ENCODE data around the gene FAM98C. TPM values are rescaled to one million over a fixed set of nuclear protein-coding genes. Genes with fewer than 3 reads are reported as not detected.

Gene FAM98C
- total RNA-seq, 1 donor from 2014 or later, result 16.0 TPM

DNA sequence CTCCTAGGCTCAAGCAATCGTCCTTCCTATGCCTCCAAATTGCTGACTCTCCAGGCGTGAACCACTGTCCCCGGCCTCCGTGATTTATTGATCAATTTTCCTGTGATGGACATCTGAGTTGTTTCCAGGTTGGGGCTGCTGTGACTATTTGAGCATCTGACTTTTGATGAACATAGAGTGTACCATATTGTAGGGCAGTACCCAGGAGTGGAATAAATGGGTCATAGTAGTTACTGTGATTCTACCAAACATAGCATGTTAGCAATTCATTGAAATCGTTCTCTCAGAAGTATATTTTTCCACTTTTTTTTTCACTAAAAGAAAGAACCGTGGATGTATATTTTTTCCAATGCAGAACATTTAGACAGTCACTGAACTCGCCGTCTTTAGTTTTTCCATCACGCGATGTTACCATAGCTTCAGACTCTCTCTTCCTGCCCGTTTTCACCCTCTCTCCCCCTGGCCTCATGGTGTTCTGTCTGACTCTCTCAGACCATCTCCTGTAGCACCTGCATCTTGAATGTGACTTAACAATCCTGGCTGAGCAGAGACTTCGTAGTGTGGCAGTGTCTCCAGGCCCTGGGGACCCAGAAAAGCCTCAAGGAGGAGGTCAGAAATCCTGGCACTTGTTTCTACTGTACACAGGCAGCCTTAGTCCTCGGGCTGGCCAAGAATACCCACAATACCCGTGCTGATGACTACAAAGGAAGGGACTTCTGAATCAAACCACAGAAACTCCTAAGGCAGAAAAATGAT lies 26.3 kb downstream of the FAM98C start:
- H3K4me1 Mint-ChIP-seq (ENCODE audit: low read depth), result peaks cover 4% of the 10 kb centered on the region
- no peak overlapping the region for H3K4me3 Mint-ChIP-seq (ENCODE audit: unreplicated experiment)
- H3K36me3 Mint-ChIP-seq (ENCODE audit: low read depth), result no peaks in the 10 kb centered on the region
- TF ChIP-seq, protein P1, sequence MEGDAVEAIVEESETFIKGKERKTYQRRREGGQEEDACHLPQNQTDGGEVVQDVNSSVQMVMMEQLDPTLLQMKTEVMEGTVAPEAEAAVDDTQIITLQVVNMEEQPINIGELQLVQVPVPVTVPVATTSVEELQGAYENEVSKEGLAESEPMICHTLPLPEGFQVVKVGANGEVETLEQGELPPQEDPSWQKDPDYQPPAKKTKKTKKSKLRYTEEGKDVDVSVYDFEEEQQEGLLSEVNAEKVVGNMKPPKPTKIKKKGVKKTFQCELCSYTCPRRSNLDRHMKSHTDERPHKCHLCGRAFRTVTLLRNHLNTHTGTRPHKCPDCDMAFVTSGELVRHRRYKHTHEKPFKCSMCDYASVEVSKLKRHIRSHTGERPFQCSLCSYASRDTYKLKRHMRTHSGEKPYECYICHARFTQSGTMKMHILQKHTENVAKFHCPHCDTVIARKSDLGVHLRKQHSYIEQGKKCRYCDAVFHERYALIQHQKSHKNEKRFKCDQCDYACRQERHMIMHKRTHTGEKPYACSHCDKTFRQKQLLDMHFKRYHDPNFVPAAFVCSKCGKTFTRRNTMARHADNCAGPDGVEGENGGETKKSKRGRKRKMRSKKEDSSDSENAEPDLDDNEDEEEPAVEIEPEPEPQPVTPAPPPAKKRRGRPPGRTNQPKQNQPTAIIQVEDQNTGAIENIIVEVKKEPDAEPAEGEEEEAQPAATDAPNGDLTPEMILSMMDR (IDR thresholded peaks at IDR 0.05), result no peak
- DNase-seq (ENCODE audit: low spot score), result no peak
- peaks cover 29% of the 10 kb centered on the region for H3K27me3 Mint-ChIP-seq (ENCODE audit: low read depth)
- no peaks in the 10 kb centered on the region for H3K9me3 Mint-ChIP-seq (ENCODE audit: low read depth)
- H3K27ac Mint-ChIP-seq (ENCODE audit: unreplicated experiment), result no peak overlapping the region

DNA sequence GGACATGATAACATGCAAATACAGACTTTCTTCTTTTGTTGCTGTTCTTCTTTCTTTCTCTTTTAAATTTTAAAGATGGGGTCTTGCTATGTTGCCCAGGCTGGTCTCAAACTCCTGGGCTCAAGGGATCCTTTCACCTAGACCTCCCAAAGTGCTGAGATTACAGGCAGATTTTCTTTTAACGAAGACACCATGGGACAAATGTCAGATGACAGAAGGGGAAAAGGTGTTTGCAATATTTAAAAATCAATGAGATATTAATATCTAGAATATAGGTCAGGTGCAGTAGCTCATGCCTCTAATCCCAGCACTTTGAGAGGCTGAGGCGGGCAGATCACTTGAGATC lies 26.9 kb downstream of the FAM98C start:
- TF ChIP-seq, protein P1 (IDR thresholded peaks at IDR 0.05), result no peak
- DNase-seq (ENCODE audit: low spot score), result no peak
- Mint-ChIP-seq H3K27me3 (ENCODE audit: low read depth) (peaks cover 31% of the 10 kb centered on the region), H3K9me3 (ENCODE audit: low read depth) (no peaks in the 10 kb centered on the region), H3K4me3 (ENCODE audit: unreplicated experiment) (no peak overlapping the region), H3K4me1 (ENCODE audit: low read depth) (peaks cover 6% of the 10 kb centered on the region), H3K36me3 (ENCODE audit: low read depth) (no peaks in the 10 kb centered on the region), H3K27ac (ENCODE audit: unreplicated experiment) (no peak overlapping the region)

DNA sequence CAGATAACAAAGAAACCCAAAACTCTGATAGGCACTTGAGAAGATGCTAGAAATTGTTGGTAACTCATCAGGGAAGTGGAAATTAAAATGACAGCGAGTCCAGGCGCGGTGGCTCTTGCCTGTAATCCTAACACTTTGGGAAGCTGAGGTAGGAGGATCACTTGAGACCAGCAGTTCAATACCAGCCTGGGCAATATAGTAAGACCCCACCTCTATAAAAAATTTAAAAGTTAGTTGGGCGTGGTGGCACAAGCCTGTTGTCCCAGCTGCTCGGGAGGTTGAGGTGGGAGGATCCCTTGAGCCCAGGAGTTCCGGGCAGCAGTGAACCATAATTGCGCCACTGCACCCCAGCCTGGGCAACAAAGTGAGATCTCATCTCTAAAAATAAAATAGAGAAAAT lies 28.0 kb downstream of the FAM98C start:
- Mint-ChIP-seq H3K27ac (ENCODE audit: unreplicated experiment) (no peak overlapping the region), H3K36me3 (ENCODE audit: low read depth) (no peaks in the 10 kb centered on the region), H3K4me3 (ENCODE audit: unreplicated experiment) (no peak overlapping the region), H3K9me3 (ENCODE audit: low read depth) (no peaks in the 10 kb centered on the region), H3K4me1 (ENCODE audit: low read depth) (peaks cover 6% of the 10 kb centered on the region), H3K27me3 (ENCODE audit: low read depth) (peaks cover 28% of the 10 kb centered on the region)
- TF ChIP-seq, protein P1 (IDR thresholded peaks at IDR 0.05), result no peak
- DNase-seq (ENCODE audit: low spot score), result no peak

DNA sequence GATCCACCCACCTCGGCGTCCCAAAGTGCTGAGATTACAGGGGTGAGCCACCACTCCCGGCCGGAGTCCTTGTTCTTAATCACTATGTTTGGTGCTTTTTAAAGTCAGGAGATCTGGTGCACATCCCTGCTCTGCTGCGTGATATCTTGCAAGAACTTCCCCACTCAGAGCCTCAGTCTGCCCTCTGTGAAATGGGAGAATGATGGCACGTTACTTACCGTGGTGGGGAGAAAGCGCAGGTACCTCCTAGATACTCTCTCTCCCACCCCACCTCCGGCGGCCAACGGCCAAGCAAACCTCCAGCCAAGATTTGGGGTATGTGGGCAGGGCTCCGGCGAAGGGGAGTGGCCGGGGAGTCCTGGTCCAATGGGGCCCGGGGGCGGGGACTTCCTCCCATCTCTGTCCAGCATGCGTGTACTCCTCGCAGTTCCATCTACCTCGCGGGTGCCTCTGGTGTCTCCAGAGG lies 30.4 kb downstream of the FAM98C start, which contains the start of gene RYR1:
RYR1 (plus strand) TSS at position 424 of the 466 bp plus-strand sequence. CDS start 139 bp downstream, outside the sequence.
- no peak for DNase-seq (ENCODE audit: low spot score)
- TF ChIP-seq, protein P1 (IDR thresholded peaks at IDR 0.05), result no peak
- H3K36me3 Mint-ChIP-seq (ENCODE audit: low read depth), result no peaks in the 10 kb centered on the region
- no peak within 1 kb of the TSS for H3K27ac Mint-ChIP-seq (ENCODE audit: unreplicated experiment)
- H3K4me1 Mint-ChIP-seq (ENCODE audit: low read depth), result peaks cover 6% of the 10 kb centered on the region
- peaks cover 26% of the 10 kb centered on the region for H3K27me3 Mint-ChIP-seq (ENCODE audit: low read depth)
- H3K4me3 Mint-ChIP-seq (ENCODE audit: unreplicated experiment), result peak within 1 kb of the TSS; percentile 36
- no peaks in the 10 kb centered on the region for H3K9me3 Mint-ChIP-seq (ENCODE audit: low read depth)

DNA sequence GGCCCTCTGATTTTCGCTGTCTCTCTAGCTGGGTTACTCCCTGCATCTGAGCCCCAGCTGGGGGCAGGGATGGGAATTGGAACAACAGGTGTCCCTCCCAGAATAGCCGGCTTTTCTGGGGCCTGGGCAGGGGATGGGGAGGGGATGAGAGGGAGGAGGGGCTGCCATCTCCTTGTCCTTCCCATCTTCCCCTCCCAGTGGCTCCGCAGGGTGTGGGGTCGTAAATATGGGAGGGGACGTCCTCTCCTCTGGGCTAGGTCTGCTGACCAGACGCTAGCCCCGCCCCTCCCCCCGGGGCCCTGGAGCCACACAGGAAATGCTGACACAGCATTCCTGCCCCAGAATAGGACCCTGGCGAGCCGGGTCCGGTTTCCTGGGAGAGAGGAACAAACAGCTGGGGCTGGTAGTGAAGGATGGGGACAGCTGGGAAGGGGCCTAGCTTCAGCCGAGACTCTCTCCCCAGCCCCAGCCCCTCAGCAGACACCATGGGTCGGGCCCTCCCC lies 31.7 kb downstream of the FAM98C start:
- H3K4me1 Mint-ChIP-seq (ENCODE audit: low read depth), result peaks cover 6% of the 10 kb centered on the region
- no peaks in the 10 kb centered on the region for H3K36me3 Mint-ChIP-seq (ENCODE audit: low read depth)
- no peak overlapping the region for H3K4me3 Mint-ChIP-seq (ENCODE audit: unreplicated experiment)
- no peak overlapping the region for H3K27ac Mint-ChIP-seq (ENCODE audit: unreplicated experiment)
- no peaks in the 10 kb centered on the region for H3K9me3 Mint-ChIP-seq (ENCODE audit: low read depth)
- peaks cover 20% of the 10 kb centered on the region for H3K27me3 Mint-ChIP-seq (ENCODE audit: low read depth)
- TF ChIP-seq, protein P1 (IDR thresholded peaks at IDR 0.05), result no peak
- DNase-seq (ENCODE audit: low spot score), result no peak
